Smooth muscle cell (in vitro differentiated cells): Measurements from ENCODE around the gene CTXN1. TPM values are rescaled to one million over a fixed set of nuclear protein-coding genes. Genes with fewer than 3 reads are reported as not detected.

Source experiments
- DNase-seq: peaks from one replicate; lab custom pipeline; 2025; ENCODE audit not compliant: unreplicated experiment; lab: John Stamatoyannopoulos, UW
- H2AFZ ChIP-seq: fragments of 200-600 bp; sonication (generic); 2 replicates; pipeline ENCODE4 v1.6.0; 2016; ENCODE audit warnings: antibody characterized with exemption, low read depth, mild to moderate bottlenecking
- H3F3A ChIP-seq: fragments of 200-600 bp; sonication (generic); 2 replicates; pipeline ENCODE4 v1.6.0; 2017; ENCODE audit warnings: antibody characterized with exemption, low read depth
- H3K27ac ChIP-seq: fragments of 200-600 bp; sonication (generic); 2 replicates; pipeline ENCODE4 v1.5.1; 2016; ENCODE audit warnings: low read depth, mild to moderate bottlenecking
- H3K27me3 ChIP-seq: fragments of 200-600 bp; sonication (generic); 2 replicates; pipeline ENCODE4 v1.6.1; 2016; ENCODE audit warnings: low read depth, mild to moderate bottlenecking
- H3K36me3 ChIP-seq: fragments of 200-600 bp; sonication (generic); 2 replicates; pipeline ENCODE4 v1.5.1; 2016; ENCODE audit warnings: low read depth
- H3K4me1 ChIP-seq: fragments of 200-600 bp; sonication (generic); 2 replicates; pipeline ENCODE4 v1.5.1; 2016; ENCODE audit warnings: low read depth
- H3K4me2 ChIP-seq: fragments of 200-600 bp; sonication (generic); 2 replicates; pipeline ENCODE4 v1.6.0; 2016; ENCODE audit warnings: mild to moderate bottlenecking
- H3K4me3 ChIP-seq: fragments of 200-600 bp; sonication (generic); 2 replicates; pipeline ENCODE4 v1.5.1; 2016; ENCODE audit warnings: mild to moderate bottlenecking
- H3K79me2 ChIP-seq: fragments of 200-600 bp; sonication (generic); 2 replicates; pipeline ENCODE4 v1.6.0; 2016; ENCODE audit warnings: low read depth, mild to moderate bottlenecking
- H3K9ac ChIP-seq: fragments of 200-600 bp; sonication (generic); 2 replicates; pipeline ENCODE4 v1.6.0; 2016; ENCODE audit warnings: low read depth
- H3K9me3 ChIP-seq: fragments of 200-600 bp; sonication (generic); replicated peaks from 2 replicates; pipeline ENCODE4 v1.5.1; 2016; ENCODE audit warnings: low read depth
- H4K20me1 ChIP-seq: fragments of 200-600 bp; sonication (generic); 2 replicates; pipeline ENCODE4 v1.6.0; 2016; ENCODE audit warnings: low read depth
- WGBS: methylation state at CpG from one replicate; pipeline ENCODE4 v1.1.7; 2016; ENCODE audit warnings: low lambda C conversion rate; 5-methylcytosine and 5-hydroxymethylcytosine counted together
- polyA plus RNA-seq: library from polyadenylated mRNA; unstranded; fragments of >200 nt; fragmentation: Nextera tagmentation; extraction: Ambion mirVana; gene quantifications from 2 replicates; pipeline ENCODE4 v1.2.1, GENCODE V29; 2016
- total RNA-seq: library from RNA; depleted of rRNA; stranded (reverse); fragments of >200 nt; gene quantifications from 2 replicates; pipeline ENCODE4 v1.2.3, GENCODE V29; 2014
- TF ChIP-seq, protein P1 (sequence below): fragments of 200-600 bp; sonication (generic); IDR thresholded peaks from 2 replicates; pipeline ENCODE4 v1.5.1; 2017; ENCODE audit warnings: borderline replicate concordance, mild to moderate bottlenecking, antibody characterized with exemption; ENCODE audit not compliant: insufficient read depth, poor library complexity, severe bottlenecking

The CTXN1 gene
- total and polyA plus RNA-seq, 2 experiments from 2014 or later, result 4.8 to 25.4 TPM

- no peak for DNase-seq
- no peaks in the 10 kb centered on the region for H3K4me1 ChIP-seq
- no peaks in the 10 kb centered on the region for H3K27me3 ChIP-seq
- H3K4me2 ChIP-seq, result no peak overlapping the region
- H3F3A ChIP-seq, result no peaks in the 10 kb centered on the region
- no peaks in the 10 kb centered on the region for H3K79me2 ChIP-seq
- no peak overlapping the region for H2AFZ ChIP-seq
- H3K27ac ChIP-seq, result no peak overlapping the region
- WGBS, result 91% methylated on average over 8 of the region's 8 CpGs
- no peaks in the 10 kb centered on the region for H3K36me3 ChIP-seq
- TF ChIP-seq, protein P1, sequence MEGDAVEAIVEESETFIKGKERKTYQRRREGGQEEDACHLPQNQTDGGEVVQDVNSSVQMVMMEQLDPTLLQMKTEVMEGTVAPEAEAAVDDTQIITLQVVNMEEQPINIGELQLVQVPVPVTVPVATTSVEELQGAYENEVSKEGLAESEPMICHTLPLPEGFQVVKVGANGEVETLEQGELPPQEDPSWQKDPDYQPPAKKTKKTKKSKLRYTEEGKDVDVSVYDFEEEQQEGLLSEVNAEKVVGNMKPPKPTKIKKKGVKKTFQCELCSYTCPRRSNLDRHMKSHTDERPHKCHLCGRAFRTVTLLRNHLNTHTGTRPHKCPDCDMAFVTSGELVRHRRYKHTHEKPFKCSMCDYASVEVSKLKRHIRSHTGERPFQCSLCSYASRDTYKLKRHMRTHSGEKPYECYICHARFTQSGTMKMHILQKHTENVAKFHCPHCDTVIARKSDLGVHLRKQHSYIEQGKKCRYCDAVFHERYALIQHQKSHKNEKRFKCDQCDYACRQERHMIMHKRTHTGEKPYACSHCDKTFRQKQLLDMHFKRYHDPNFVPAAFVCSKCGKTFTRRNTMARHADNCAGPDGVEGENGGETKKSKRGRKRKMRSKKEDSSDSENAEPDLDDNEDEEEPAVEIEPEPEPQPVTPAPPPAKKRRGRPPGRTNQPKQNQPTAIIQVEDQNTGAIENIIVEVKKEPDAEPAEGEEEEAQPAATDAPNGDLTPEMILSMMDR, result no peak
- H4K20me1 ChIP-seq, result no peaks in the 10 kb centered on the region
- H3K4me3 ChIP-seq, result no peak overlapping the region
- H3K9me3 ChIP-seq, result no peaks in the 10 kb centered on the region
- no peak overlapping the region for H3K9ac ChIP-seq
Measured at GRCh38 chr19:7885818-7886217, 40.1 kb downstream of the CTXN1 start.

- no peaks in the 10 kb centered on the region for H4K20me1 ChIP-seq
- H3K27ac ChIP-seq, result no peak overlapping the region
- no peaks in the 10 kb centered on the region for H3K4me1 ChIP-seq
- no peak overlapping the region for H3K4me2 ChIP-seq
- 68% methylated on average over 2 of the region's 2 CpGs for WGBS
- no peak overlapping the region for H3K9ac ChIP-seq
- TF ChIP-seq, protein P1, result no peak
- no peak overlapping the region for H2AFZ ChIP-seq
- no peak overlapping the region for H3K4me3 ChIP-seq
- H3K36me3 ChIP-seq, result no peaks in the 10 kb centered on the region
- no peaks in the 10 kb centered on the region for H3F3A ChIP-seq
- no peaks in the 10 kb centered on the region for H3K79me2 ChIP-seq
- H3K27me3 ChIP-seq, result no peaks in the 10 kb centered on the region
- no peak for DNase-seq
- no peaks in the 10 kb centered on the region for H3K9me3 ChIP-seq
Measured at GRCh38 chr19:7883796-7884570, 42.0 kb downstream of the CTXN1 start.

DNA sequence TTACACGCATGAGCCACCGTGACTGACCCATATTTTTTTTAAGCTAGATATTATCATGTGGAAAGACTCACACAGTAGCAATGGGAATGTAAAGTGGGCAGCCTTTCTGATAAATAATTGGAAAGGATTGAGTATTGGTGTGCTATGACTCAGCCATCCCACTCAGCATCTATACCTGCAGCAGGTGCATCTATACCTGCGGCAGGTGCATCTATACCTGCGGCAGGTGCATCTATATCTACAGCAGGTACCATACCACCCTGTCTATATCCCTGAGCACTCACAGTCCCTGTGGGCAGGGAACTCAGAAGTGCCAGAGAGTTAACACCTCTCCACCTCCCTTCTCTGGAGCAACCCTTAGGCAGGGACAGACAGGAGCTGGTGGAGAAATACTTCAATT lies 42.8 kb downstream of the CTXN1 start:
- TF ChIP-seq, protein P1, result no peak
- Histone ChIP-seq H3K4me1 (no peaks in the 10 kb centered on the region), H3K4me3 (no peak overlapping the region), H3K9me3 (no peaks in the 10 kb centered on the region), H4K20me1 (no peaks in the 10 kb centered on the region), H3K79me2 (no peaks in the 10 kb centered on the region), H3F3A (no peaks in the 10 kb centered on the region), H3K36me3 (no peaks in the 10 kb centered on the region), H3K27ac (no peak overlapping the region), H3K9ac (no peak overlapping the region), H3K27me3 (no peaks in the 10 kb centered on the region), H3K4me2 (no peak overlapping the region), H2AFZ (no peak overlapping the region)
- 85% methylated on average over 4 of the region's 4 CpGs for WGBS
- no peak for DNase-seq

- H3K4me3 ChIP-seq, result no peak overlapping the region
Measured at GRCh38 chr19:7881910-7882309, 44.0 kb downstream of the CTXN1 start.

More at GRCh38 chr19:7881910-7882309, 44.0 kb downstream of the CTXN1 start:
- no peaks in the 10 kb centered on the region for H3K79me2 ChIP-seq
- H3K4me2 ChIP-seq, result no peak overlapping the region
- no peaks in the 10 kb centered on the region for H3K4me1 ChIP-seq
- WGBS, result 97% methylated on average over 3 of the region's 3 CpGs
- H4K20me1 ChIP-seq, result no peaks in the 10 kb centered on the region
- H2AFZ ChIP-seq, result no peak overlapping the region
- no peak for DNase-seq
- no peak overlapping the region for H3K9ac ChIP-seq
- H3K36me3 ChIP-seq, result no peaks in the 10 kb centered on the region
- no peaks in the 10 kb centered on the region for H3K9me3 ChIP-seq
- H3K27me3 ChIP-seq, result no peaks in the 10 kb centered on the region
- no peak overlapping the region for H3K27ac ChIP-seq
- H3F3A ChIP-seq, result no peaks in the 10 kb centered on the region
- TF ChIP-seq, protein P1, result no peak
